Lower leg skin (tissue), 3 donors: ENCODE measurements around the gene C5orf24.

ENCODE experiments used
- CTCF ChIP-seq, 3 donors: fragments of 450-650 bp; IDR thresholded peaks; one replicate each; pipeline ENCODE4 v1.5.1; 2016; ENCODE audit warnings: antibody characterized with exemption in 3 of 3, mild to moderate bottlenecking in 3 of 3, moderate library complexity in 2 of 3
- POLR2A ChIP-seq, 2 donors: fragments of 450-650 bp; IDR thresholded peaks; one replicate each; pipeline ENCODE4 v1.6.1; 2016 to 2017; ENCODE audit warnings: antibody characterized with exemption in 2 of 2, mild to moderate bottlenecking in 1 of 2, moderate library complexity in 1 of 2

- no peak for TF ChIP-seq CTCF (IDR thresholded peaks at IDR 0.05)
- TF ChIP-seq POLR2A (IDR thresholded peaks at IDR 0.05), result no peak
These were observed 41.9 kb upstream of the C5orf24 start for GRCh38 chr5:134803821-134804220.
